GM18909 (cell line): ENCODE results near the gene MDM4.

ENCODE experiments used
- ATAC-seq: cut with Tn5 transposase; IDR thresholded peaks from one replicate; pipeline ENCODE4 v1.9.1; 2021; ENCODE audit warnings: mild to moderate bottlenecking; ENCODE audit not compliant: unreplicated experiment, poor library complexity

MDM4 gene, protein sequence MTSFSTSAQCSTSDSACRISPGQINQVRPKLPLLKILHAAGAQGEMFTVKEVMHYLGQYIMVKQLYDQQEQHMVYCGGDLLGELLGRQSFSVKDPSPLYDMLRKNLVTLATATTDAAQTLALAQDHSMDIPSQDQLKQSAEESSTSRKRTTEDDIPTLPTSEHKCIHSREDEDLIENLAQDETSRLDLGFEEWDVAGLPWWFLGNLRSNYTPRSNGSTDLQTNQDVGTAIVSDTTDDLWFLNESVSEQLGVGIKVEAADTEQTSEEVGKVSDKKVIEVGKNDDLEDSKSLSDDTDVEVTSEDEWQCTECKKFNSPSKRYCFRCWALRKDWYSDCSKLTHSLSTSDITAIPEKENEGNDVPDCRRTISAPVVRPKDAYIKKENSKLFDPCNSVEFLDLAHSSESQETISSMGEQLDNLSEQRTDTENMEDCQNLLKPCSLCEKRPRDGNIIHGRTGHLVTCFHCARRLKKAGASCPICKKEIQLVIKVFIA

GRCh38 chr1:204516180-204516879, at the start of gene MDM4:
Gene MDM4, plus strand, starts transcription at chr1:204516406. Its CDS starts 9,113 bp downstream, at chr1:204525519.
- ATAC-seq, result peak; percentile 76

DNA sequence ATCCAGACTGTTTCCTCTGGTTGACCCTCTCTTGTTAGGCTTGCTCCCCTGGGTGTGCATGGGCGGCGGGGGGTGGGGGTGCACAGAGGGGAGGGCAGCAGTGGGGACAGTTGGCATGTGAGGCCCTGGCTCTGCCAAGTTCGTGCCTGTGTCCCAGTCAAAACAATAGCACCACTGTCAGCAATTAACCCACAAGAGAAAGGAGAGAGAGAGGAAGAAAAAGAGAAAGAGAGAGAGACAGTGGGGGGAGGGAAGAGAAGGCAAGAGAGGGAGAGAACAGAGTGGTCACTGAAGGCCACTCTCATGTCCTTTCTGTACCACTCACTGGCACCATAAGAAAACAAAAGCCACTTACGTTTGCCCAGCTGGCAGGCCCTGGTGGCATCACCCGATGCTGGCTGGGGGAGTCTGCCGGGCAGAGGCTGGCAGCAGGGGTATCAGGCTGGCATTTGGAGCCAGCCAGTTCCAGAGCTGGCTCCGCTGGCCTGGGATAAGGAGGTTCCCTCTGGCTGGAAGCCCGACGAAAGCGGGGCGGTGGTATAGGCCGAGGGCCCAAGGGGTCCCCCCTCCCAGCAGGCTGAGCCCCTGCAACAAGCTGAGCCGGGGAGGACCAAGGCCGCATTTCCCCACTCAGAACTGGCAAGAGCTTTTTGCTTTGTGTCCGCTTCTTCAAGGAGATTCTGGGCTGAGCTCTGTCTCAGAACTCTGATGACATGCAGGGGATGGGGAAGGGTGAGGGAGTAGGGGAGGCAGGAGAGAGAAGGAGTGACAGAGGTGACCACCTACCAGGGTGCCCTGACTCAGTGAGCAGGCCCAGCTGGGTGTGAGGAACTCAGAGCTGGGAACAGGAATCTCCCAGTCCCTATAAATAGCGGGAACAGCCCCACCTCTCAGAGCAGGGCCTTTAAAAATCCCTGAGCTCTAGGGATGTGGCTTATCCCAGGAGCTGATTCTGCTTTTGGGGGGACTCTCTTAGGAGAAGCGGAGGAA, 49.5 kb upstream of the MDM4 start:
- no peak for ATAC-seq

- no peak for ATAC-seq
These were observed 48.0 kb upstream of the MDM4 start for GRCh38 chr1:204468206-204468605.

GRCh38 chr1:204468766-204469302, 47.4 kb upstream of the MDM4 start:
- ATAC-seq, result no peak

DNA sequence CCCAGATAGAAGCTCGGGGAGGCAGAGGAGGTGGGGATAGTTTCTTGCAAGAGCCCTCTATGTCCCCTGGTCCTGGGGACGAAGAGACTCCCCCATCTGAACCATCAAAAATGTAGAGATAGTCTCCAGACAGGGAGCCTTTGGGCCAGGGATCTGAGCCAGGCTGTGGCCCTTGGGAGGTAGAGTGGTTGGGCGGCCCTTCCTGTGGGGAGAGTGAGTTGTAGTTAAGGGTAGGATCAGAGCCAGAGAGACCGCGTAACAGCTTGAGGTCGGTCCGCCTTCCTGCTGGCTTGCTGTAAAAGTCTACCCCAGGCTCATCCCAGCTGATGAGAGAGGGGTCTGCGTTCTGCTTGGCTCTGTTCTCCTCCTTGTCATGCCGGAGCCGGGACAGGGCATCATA, 46.9 kb upstream of the MDM4 start:
- ATAC-seq, result no peak

DNA sequence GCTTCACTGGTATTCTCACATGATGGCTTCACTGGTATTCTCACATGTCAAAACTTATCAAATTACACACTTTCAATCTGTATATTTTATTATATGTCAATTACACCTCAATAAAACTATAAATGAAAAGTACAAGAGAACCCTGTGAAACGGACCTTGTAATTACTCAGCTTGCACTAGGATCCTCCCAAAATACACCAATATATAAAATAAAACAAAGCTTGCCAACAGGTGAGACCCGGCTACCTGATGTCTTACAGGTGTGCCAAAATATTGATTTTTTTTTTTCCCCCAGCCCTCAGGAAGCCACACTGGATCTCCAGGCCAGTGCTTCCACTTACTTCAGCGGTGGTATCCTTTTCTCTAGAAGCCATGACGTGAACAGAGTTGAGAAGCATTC, 44.5 kb upstream of the MDM4 start:
- no peak for ATAC-seq

DNA sequence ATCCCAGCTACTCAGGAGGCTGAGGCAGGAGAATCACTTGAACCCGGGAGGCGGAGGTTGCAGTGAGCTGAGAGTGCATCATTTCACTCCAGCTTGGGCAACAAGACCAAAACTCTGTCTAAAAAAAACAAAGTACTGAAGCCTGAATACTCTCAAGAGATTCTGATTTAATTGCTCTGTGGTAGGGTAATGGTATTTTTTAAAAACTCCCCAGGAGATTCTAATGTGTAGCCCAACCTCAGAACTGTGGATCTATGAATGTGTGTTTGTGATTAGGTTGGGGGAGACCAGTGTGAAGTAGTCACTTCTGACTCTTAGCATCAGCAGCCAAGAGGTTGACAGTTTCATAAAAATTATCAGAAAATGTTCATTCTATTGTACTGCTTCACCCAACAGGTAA, 43.5 kb upstream of the MDM4 start:
- no peak for ATAC-seq

- no peak for ATAC-seq
These were observed 42.7 kb upstream of the MDM4 start for GRCh38 chr1:204473400-204473965.

DNA sequence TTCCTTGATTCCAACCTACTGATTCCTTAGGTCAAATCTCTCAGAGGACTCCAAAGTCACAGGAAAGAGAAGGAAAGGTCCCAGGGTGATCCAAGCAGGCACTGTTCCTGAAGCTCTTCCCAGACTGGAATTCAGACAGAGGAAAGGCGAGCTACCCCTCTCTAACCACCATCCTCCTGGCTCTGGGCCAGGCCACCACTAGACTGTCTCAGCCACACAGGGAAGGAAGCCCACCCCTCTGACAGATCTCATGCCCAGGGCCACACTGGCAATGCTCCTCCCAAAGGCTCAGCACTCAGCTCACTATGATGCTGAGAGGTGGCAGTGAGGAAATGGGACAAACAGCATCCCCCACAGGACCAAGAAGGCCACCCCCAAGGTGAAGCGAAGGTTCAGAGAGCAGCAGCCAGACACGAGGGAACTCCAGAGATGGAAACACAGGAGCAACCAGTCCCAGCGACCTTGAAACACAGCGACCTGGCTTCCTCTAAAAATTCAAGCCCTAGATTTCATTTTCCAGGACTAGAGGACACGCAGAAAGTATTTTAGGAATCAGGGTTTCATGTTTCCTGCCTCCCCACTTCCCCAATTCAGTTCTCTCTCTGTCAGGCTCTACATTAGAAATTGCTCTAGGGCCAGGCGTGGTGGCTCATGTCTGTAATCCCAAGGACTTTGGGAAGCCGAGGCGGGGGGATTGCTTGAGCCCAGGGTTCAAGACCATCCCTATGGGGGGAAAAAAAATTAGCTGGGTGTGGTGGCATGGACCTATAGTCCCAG, 40.4 kb upstream of the MDM4 start:
- ATAC-seq, result no peak

DNA sequence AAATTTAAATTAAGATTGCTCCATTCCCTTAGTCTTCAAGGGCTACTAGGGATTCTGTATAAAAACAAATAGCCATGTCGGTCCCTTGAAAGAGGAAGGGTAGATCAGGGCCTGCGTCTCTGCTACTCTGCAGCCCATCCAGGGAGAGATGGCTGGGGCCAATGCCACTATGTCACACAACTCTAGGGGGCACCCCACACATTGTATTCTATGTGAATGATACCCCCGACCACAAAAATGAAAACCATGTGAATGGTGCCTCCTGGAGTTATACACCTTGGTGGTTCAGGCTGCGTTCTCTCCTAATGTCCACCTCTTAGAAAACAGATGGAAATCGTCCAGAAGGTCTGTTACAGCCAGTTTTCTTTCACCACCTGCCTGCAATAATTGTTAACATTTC, 39.6 kb upstream of the MDM4 start:
- ATAC-seq, result no peak

DNA sequence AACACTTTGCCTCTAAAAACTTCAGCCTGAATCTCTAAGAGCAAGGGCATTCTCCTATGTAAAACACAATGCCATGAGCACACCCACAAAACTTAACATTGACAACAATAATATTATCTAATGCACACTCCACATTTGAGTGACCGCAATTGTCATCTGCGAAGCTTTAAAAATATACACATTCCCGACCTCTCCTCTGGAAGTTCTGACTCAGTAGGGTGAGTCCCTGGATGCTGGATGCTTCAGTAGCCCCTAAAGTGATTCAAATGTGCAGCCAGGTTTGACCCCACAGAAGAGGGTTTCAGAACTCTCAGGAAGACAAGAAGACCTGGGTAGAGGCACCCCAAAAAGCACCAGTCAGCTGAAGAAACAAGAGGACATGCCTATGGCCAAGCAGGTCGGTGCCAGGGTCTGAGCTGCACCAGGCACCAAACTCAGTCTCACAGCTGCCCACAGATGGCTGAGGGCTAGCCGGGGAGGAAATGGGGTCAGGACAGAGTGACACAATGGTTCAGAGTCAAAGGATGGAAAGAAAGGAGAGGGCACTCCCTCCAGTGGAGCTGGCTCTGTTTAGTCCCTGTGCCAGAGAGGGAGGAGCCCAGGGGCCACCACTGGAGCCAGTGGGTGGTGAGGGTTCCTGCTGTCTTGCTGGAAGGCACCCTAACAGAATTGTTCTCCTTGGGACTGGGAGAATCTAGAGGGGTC, 39.0 kb upstream of the MDM4 start:
- no peak for ATAC-seq

DNA sequence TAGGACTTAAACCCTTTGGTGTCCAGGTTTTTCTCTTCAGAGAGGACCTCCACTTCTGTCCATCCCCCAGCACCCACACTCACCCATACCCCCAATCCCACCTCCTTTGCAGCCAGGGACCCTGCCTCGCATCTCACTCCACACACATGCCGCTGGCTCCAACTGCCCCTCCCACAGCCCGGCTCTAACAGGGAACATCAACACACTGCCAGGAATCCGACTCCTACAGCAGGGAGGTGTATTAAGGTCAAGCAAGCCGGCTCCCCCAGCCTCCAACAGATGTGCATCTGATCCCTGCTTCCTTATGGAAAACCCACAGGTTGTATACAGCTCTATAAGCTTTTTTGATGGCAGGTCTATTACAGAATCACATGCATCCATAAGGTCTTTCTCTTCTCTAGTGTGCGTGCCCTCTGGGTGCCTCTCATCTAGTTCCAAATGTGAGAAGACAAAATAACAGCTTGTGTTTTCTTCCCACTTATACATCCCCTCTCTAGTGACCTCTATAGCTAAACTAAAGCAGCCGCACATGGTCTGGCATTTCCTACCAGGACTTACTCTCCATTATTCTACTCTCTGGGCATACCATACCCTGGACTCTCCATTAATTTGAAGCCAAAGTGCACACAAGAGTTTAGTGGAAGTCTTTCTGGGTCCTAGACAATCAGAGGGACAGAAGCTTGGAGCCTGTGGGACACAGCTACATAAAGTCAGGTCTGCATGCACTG, 37.9 kb upstream of the MDM4 start:
- no peak for ATAC-seq

DNA sequence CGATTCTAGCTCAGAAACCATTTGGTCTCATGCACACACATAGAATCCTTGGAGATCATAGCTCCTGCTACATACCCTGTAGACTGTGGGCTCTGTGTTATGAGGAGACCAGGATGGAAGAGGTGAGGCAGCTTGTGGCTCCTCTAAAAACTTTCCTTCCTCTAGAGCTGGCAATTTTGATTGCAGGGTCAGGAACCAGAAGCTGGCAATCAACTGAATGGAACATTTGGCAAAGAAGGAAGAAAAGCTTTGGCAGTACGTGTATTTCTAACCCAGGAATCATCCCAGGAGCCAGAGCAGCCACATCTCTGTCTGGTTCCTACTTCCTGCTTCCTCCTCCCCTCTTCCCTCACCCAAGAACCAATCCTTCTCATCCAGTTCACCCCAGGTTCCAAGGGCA, 37.3 kb upstream of the MDM4 start:
- no peak for ATAC-seq

- no peak for ATAC-seq
These were observed 36.6 kb upstream of the MDM4 start for GRCh38 chr1:204479387-204480136.

DNA sequence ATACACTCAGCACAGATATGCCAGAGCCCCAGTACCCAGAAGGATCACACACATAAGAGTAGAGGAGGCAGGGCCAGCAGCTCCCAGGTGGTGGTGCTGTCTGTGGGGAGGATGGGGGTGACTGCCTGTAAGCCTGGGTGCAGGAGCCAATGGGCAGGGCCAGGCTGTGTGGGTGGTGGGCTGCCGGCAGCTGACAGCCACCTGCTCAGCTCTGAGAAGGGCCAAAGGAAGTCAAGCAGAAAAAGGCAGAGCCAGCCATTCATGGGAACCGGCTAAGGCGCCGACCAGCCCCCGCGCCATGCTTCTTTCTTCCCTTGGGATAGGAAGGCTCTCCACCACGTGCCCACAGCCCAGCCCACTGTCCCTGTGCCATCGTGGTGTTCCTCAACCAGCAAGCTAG, 35.7 kb upstream of the MDM4 start:
- ATAC-seq, result peak; percentile 67

GRCh38 chr1:204483791-204484190, 32.4 kb upstream of the MDM4 start:
- no peak for ATAC-seq
